Hindlimb muscle (tissue), 1 donor: Measurements from ENCODE around the gene SRSF8. TPM values are rescaled to one million over a fixed set of nuclear protein-coding genes. Genes with fewer than 3 reads are reported as not detected.
A peak's percentile ranks its signal among the peaks of the same experiment; 100 is the strongest.
"Not testable (repeated sequence)": the region's sequence is repeated elsewhere in the genome, so short reads cannot be mapped to it uniquely, and the experiment has no call there.

ENCODE experiments used
- DNase-seq: peaks from one replicate; pipeline ENCODE4 v3.0.0-alpha.2; 2013
- polyA plus RNA-seq: library from polyadenylated mRNA; unstranded; fragments of 120-200 nt; gene quantifications from one replicate; pipeline ENCODE4 v1.2.1, GENCODE V29; 2013; ENCODE audit not compliant: insufficient read length

SRSF8 gene
- polyA plus RNA-seq, 1 donor: 38.1 TPM

DNA sequence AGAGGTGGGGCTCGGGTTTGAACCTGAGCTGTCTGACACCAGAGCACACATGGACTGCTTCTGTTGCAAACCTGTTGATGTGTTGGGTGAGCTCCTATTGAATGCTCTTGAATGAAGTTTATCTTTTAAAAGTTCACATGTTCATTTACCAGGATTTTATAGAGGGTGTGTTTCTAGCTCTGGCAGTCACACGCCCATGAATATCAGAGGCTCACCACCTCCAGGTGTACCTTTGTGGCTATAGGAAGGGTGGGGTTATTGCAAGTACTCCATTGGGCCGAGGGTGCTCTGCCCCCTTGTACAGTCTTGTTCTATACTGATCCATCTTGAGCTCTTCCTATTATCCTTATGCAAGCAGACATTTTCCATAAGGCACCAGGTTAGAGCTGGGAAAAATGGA lies 32.1 kb downstream of the SRSF8 start:
- DNase-seq: no peak

DNA sequence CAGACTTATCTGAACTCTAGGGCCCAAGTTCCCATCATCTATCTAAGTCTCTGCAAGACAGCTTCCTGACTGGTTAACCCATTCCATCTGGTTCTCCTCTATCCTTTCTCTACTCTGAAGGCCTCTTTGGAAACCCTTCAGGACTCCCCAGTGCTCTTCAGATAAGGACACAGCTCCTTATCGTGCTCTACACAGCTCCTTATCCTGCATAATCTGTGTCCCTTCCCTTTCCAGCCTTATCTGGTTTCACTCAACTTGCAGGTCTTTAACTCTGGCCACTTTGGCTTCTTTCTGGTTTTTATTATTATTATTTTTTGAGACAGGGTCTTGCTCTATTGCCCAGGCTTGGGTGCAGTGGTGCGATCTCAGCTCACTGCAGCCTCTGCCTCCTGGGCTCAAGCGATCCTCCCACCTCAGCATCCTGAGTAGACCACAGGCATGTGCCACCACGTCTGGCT lies 33.5 kb downstream of the SRSF8 start:
- DNase-seq: no peak

DNA sequence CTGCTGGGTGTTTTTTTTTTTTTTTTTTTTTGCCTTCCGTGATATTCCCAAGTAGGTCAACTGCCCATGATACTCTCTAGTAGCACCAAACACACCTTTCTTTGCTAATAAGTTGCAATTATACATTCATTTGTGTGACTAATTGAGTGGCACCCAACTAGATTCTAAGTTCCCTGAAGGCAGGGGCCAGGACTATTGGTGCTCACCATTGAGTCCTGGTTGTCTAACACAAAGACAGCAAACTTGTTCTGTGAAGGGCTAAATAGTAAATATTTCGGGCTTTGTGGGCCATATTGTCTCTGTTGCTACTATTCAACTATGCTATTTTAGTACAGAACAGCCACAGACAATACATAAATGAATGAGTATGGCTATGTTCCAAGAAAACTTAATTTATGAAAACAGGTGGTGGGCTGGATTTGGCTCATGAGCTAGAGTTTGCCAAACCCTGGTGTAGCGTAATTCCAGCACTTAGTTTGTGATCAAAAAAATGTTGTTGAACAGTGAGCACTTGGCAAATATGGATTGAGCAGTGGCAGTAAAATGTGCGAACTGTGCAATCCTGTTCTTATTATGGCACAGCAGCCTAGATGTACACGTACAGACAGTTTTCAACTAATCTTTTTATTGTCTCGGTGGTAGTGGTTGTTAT lies 34.3 kb downstream of the SRSF8 start:
- DNase-seq: peak; percentile 39

DNA sequence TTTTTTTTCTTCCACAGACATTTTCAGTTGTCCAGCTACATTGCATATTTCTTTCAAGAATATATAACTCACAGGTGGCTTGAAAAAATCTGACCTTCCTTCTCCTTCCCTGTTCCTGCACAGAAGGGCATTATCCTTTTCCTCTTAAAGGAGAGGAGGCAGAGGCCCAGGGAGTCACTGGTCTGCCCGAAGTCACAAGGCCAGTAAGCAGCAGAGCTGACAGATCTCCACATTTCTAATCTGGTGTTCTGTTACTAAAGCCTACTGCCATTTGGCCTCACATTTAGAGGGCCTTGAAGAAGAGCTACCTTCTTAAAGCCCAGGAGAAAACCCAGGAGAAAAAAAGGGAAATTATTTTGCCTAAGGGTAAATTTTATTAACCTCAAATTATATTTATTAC lies 35.2 kb downstream of the SRSF8 start:
- no peak for DNase-seq

DNA sequence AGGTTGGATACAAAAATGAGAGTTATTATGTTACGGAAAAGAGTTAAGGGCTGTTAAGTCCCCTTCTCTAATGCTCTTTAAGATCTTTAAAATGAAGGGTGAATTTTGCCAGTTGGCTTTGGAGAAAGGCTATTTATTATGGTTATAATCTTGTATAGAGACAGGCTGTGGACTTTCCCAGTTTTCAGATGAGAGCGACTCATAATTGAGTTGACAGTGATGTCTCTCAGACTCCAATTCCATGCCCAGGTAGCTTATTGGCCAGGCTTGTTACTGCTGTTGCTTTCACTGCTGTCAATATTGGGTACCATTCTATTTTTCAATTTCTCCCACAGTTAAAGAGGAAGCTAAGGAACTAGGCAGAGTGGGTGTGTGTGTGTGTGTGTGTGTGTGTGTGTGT lies 36.0 kb downstream of the SRSF8 start:
- DNase-seq: no peak

DNA sequence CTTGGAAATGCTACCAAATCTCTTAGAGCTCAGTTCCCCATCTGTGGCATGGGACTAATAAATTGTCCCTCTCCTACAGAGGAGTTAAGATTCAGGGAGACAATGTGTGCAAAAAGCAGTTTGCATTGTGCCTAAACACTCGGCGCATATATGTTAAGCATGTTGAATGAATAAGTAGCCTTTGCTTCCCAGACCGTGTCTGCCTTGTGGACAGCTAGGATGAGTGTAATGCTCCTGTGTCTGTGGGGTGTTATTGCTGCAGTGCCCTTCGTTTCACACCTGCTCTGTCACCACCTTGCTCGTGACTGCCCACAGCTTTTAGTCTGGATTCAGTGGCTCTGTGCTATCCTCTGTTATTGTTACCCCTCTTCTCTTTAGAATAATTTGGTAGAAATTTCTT lies 37.0 kb downstream of the SRSF8 start:
- DNase-seq: no peak

DNA sequence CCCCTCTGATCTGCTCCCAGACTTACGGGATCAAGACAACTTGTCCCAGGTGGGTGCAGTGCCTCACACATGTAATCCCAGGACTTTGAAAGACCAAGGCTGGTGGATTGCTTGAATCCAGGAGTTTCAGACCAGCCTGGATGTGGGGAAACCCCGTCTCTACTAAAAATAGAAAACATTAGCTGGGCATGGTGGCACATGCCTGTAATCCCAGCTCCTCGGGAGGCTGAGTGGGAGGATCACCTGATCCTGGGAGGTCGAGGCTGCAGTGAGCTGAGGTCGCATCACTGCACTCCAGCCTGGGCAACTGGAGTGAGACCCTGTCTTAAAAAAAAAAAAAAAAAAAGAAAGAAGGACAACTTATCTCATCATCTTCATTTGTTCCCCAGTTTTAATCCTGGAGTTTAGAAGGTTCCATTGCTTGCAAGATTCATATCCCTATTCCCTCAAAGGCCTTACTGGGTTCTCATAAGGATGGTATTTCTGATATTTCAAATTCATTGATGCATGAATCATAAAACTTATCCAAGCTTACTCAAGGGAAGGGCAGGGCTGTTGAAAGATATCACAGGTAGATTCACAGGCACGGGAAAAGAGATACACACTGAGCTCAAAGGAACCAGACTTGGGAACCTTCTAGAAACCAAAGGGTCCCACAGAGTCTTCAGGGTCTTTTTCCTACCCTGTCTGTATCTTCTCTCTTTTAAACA lies 37.6 kb downstream of the SRSF8 start:
- DNase-seq: no peak

DNA sequence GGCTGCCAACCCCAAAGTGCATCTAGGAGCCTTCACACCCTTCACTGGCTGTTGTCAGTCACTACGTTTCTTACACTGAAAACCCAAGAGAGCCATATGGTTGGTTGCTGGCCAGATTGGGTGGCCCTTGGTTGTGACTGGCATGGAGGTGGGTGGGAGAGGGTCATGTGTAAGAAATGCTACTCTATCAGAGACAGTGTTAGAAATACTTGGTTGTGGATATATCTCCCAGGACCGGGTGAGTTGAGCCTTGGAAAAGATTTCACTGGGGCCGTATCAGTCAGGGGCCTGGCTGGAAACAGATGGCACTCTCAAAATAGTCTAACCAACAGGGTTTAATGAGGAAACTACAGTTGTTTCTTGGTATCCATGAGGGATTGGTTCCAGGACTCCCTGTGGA lies 38.1 kb downstream of the SRSF8 start:
- DNase-seq: no peak

DNA sequence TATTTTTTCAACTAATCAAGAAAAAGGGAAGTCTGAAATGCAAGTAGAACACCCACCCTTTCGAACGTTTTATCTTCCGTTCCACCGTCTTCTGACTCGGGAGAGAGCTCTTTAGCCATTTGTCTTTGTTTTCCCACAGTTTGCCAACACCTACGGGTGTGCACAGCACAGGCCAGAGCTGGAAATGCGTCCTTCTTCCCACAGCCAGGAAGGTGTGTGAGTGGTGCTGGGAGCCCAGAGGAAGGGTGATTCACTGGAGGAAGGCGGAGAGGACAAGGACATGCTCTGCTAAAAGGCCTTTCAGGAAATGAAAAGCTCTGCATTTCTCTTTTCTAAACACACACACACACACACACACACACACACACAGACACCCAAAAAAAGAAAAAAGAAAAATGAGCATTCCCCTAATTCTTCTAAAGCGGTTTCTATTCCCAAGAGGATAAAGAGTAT lies 41.5 kb downstream of the SRSF8 start:
- no peak for DNase-seq

DNA sequence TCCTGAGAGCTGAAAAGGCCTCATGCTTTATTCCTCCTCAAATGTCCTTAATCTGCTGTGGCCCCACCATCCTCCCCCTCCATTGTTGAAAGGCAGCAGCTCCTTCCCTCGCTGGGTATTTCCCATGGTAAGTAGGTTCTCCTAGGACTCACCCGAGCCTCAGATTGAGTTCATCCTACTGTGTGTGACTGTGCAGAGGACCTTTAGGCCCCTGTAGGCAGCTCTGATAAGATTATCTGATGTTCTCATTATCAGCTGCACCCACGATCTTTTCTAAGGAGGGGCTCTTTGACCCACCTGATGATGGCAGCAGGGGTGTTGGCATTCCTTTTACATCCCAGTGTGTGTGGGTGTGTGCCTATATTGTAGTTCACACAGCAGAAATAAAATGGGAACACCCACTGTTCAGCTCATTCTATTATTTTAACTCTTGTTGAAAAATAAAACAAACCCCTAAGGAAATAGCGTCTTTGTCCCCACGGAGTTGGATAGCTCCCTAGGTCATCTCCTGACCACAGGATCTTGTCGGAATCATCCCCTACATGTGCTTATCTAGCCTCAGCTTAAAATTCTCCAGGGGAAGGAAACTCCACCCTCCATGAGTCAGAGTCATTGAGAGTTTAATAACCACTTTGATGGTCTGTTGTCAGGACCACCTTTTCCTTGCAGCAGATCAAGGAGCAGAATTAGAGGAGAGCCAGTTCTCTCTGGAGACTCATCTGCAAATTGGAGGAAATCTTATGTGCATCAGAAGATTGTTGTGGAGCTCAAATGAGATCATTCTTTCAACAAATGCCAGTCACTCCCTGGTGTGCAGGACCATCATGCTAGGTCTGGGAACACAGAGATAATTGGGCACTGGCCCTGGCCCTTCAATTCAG lies 42.2 kb downstream of the SRSF8 start:
- DNase-seq: no peak

DNA sequence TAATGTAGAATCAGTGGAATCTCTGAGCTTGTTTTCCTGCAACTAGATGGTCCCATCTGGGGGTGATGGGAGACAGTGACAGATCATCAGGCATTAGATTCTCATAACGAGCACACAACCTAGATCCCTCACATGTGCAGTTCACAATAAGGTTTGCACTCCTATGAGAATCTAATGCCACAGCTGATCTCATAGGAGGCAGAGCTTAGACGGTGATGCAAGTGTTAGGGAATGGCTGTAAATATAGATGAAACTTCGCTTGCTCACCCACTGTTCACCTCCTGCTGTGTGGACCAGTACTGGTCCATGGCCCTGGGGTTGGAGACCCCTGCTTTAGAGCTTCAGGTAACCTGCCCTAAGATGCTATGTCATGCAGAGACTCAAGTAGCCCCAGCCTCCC lies 44.8 kb downstream of the SRSF8 start:
- not testable (repeated sequence) for DNase-seq

DNA sequence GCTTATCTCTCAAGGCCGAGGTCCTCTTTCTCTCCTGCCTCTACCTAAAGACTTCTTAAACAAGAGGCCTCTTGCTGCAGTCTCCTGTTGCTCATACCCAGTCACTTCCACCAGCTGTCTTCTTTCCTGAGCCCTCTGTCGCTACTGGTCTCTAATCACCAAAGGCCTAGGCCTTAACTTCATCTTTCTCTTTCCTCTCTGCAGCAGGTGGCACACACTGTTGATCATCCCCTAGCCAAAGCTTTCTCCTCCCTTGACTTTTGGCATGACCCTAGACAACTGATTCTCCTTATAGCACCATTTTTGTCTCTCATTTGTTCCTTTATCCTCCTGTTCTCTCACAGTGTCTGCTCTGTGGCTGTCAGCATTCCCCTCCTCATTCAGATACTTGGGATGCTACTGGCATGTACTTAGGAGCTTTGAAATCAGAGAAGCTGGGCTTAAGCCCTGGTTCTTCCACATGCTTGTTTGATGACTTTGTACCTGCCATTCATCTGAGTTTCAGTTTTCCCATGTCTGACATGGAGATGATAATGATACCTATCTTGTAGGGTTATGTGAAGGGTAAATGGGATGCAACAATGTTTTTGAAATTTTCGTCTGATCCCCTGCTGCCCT lies 45.3 kb downstream of the SRSF8 start:
- DNase-seq: no peak

DNA sequence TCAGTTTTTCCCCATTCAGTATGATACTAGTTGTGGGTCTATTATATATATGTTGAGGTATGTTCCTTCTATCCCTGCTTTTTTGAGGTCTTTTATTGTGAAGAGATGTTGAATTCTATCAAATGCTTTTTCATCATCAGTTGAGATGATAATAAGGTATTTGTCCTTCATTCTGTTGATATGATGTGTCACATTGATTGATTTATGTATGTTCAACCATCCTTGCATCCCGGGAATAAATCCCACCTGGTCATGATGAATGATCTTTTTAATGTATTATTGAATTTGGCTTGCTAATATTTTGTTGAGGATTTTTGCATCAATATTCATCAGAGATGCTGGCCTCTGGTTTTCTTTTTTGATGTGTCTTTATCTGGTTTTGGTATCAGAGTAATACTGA lies 48.9 kb downstream of the SRSF8 start:
- DNase-seq: no peak

DNA sequence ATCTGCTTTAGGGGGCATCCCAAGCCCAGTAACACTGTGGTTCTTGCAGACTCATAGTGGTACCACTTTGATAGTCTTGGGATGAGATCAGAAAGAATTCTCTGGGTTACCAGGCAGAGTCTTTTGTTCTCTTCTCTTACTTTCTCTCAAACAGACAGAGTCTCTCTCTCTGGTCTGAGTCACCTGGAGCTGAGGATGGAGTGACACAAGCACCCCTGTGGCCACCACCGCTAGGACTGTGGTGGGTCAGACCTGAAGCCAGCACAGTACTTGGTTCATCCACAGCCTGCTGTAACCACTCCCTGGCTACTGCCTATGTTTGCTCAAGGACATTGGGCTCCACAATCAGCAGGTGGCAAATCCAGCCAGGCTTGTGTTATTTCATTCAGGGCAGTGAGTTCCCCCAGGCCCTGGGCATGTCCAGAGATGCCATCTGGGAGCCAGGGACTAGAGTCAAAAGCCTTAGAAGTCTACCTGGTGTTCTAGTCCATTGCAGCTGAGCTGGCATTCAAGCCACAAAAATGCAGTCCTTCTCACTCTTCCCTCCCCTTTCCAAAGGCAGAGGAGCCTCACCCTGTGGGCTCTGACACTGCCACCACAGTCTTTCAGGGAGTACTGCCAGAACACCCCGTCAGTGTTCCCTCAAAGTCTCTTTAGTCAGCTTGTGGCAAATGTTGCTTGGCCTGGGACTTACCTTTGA lies 52.8 kb downstream of the SRSF8 start:
- no peak for DNase-seq

Other genes starting within 250 kb of the SRSF8 start
- 69.1 TPM for gene CWC15, start 93.4 kb upstream of the SRSF8 start, polyA plus RNA-seq
- 1.5 TPM for gene KDM4D, start 93.2 kb upstream of the SRSF8 start, polyA plus RNA-seq
- 0.31 TPM for gene KDM4E, start 41.7 kb upstream of the SRSF8 start, polyA plus RNA-seq
- not detected for gene KDM4F, start 17.5 kb upstream of the SRSF8 start, polyA plus RNA-seq
- 59.3 TPM for gene ENDOD1, start 22.9 kb downstream of the SRSF8 start, polyA plus RNA-seq
- 119 TPM for gene SESN3, start 164.3 kb downstream of the SRSF8 start, polyA plus RNA-seq